H9 (cell line): ENCODE data around the gene AEBP2. TPM values are rescaled to one million over a fixed set of nuclear protein-coding genes. Genes with fewer than 3 reads are reported as not detected.
A peak's percentile ranks its signal among the peaks of the same experiment; 100 is the strongest.

Experiments used
- DNase-seq: peaks from one replicate; pipeline ENCODE4 v3.0.0-alpha.2; 2017
- H2AFZ ChIP-seq: one replicate; pipeline ENCODE4 v1.6.1; 2013; ENCODE audit warnings: mild to moderate bottlenecking, low read length, control low read depth, moderate library complexity
- H2AK5ac ChIP-seq: 2 replicates; pipeline ENCODE4 v1.6.1; 2013; ENCODE audit warnings: low read length, control low read depth, mixed read lengths; ENCODE audit not compliant: insufficient read length
- H2BK120ac ChIP-seq: one replicate; pipeline ENCODE4 v1.6.1; 2013; ENCODE audit warnings: low read depth, mild to moderate bottlenecking, low read length, control low read depth, inconsistent platforms; ENCODE audit not compliant: poor library complexity, severe bottlenecking
- H2BK12ac ChIP-seq: 2 replicates; pipeline ENCODE4 v1.6.1; 2013; ENCODE audit warnings: low read length, control low read depth, mixed read lengths, low read depth; ENCODE audit not compliant: insufficient read length
- H2BK15ac ChIP-seq: 2 replicates; pipeline ENCODE4 v1.6.1; 2013; ENCODE audit warnings: low read depth, low read length, control low read depth
- H2BK20ac ChIP-seq: one replicate; pipeline ENCODE4 v1.6.1; 2013; ENCODE audit warnings: low read depth, mild to moderate bottlenecking, low read length, control low read depth, inconsistent platforms; ENCODE audit not compliant: poor library complexity, severe bottlenecking
- H2BK5ac ChIP-seq: 2 replicates; pipeline ENCODE4 v1.6.1; 2013; ENCODE audit warnings: low read length, control low read depth, mixed read lengths; ENCODE audit not compliant: insufficient read length
- H3K14ac ChIP-seq: 2 replicates; pipeline ENCODE4 v1.6.1; 2013; ENCODE audit warnings: low read length, control low read depth; ENCODE audit not compliant: insufficient read depth
- H3K18ac ChIP-seq: 2 replicates; pipeline ENCODE4 v1.6.1; 2013; ENCODE audit warnings: low read depth, mild to moderate bottlenecking, mixed read lengths, low read length, control low read depth; ENCODE audit not compliant: insufficient read length
- H3K23ac ChIP-seq: 2 replicates; pipeline ENCODE4 v1.6.1; 2013; ENCODE audit warnings: low read length, control low read depth, mixed read lengths, low read depth; ENCODE audit not compliant: insufficient read length
- H3K23me2 ChIP-seq: 2 replicates; pipeline ENCODE4 v1.6.1; 2013; ENCODE audit warnings: low read depth, mild to moderate bottlenecking, mixed read lengths, low read length, control low read depth; ENCODE audit not compliant: insufficient read length, poor library complexity, severe bottlenecking
- H3K27ac ChIP-seq: 2 replicates; pipeline ENCODE4 v1.5.1; 2013; ENCODE audit warnings: low read length, control low read depth, mixed read lengths, low read depth; ENCODE audit not compliant: insufficient read length
- H3K27me3 ChIP-seq: 2 replicates; pipeline ENCODE4 v1.6.1; 2013; ENCODE audit warnings: low read length, control low read depth, inconsistent platforms; ENCODE audit not compliant: insufficient read depth
- H3K4ac ChIP-seq: 2 replicates; pipeline ENCODE4 v1.6.1; 2013; ENCODE audit warnings: low read depth, mild to moderate bottlenecking, control low read depth, inconsistent platforms, low read length, moderate library complexity
- H3K4me1 ChIP-seq: 2 replicates; pipeline ENCODE4 v1.6.1; 2013; ENCODE audit warnings: low read length, control low read depth, inconsistent platforms; ENCODE audit not compliant: insufficient read depth
- H3K4me2 ChIP-seq: 2 replicates; pipeline ENCODE4 v1.6.1; 2013; ENCODE audit warnings: low read length, control low read depth, mixed read lengths; ENCODE audit not compliant: insufficient read length, insufficient read depth
- H3K56ac ChIP-seq: 2 replicates; pipeline ENCODE4 v1.6.1; 2013; ENCODE audit warnings: low read depth, mild to moderate bottlenecking, mixed read lengths, low read length, control low read depth; ENCODE audit not compliant: insufficient read length
- H3K79me1 ChIP-seq: 2 replicates; pipeline ENCODE4 v1.6.1; 2013; ENCODE audit warnings: low read depth, mild to moderate bottlenecking, moderate library complexity, low read length, control low read depth, inconsistent platforms; ENCODE audit not compliant: insufficient read depth, poor library complexity, severe bottlenecking
- H3K79me2 ChIP-seq: 2 replicates; pipeline ENCODE4 v1.6.1; 2013; ENCODE audit warnings: low read length, control low read depth, inconsistent platforms; ENCODE audit not compliant: insufficient read depth
- H3K9ac ChIP-seq: 2 replicates; pipeline ENCODE4 v1.6.1; 2013; ENCODE audit warnings: low read length, control low read depth, mixed read lengths; ENCODE audit not compliant: insufficient read length; ENCODE audit errors: extremely low read depth
- H3K9me3 ChIP-seq: one replicate; pipeline ENCODE4 v1.6.1; 2013; ENCODE audit warnings: low read depth, low read length, inconsistent platforms; ENCODE audit not compliant: control insufficient read depth
- H3T11ph ChIP-seq: one replicate; pipeline ENCODE4 v1.6.1; 2013; ENCODE audit warnings: mild to moderate bottlenecking, low read length, control low read depth, inconsistent platforms
- H4K20me1 ChIP-seq: one replicate; pipeline ENCODE4 v1.6.1; 2013; ENCODE audit not compliant: control insufficient read depth, insufficient read length, insufficient read depth
- H4K5ac ChIP-seq: 2 replicates; pipeline ENCODE4 v1.6.1; 2013; ENCODE audit warnings: low read depth, mild to moderate bottlenecking, mixed read lengths, low read length, control low read depth; ENCODE audit not compliant: insufficient read length
- H4K8ac ChIP-seq: replicated peaks from 2 replicates; pipeline ENCODE4 v1.6.1; 2013; ENCODE audit warnings: low read length, control low read depth, mixed read lengths, low read depth; ENCODE audit not compliant: insufficient read length
- H4K91ac ChIP-seq: 2 replicates; pipeline ENCODE4 v1.6.1; 2013; ENCODE audit warnings: low read depth, mild to moderate bottlenecking, moderate library complexity, mixed read lengths, low read length, control low read depth; ENCODE audit not compliant: insufficient read length
- H3K27ac Mint-ChIP-seq, 3 experiments: 2 replicates in 2 of 3; 3 replicates in 1 of 3; pipeline ENCODE4 v1.8.0; 2020 to 2021; ENCODE audit warnings: mixed read lengths in 3 of 3, mild to moderate bottlenecking in 1 of 3, moderate library complexity in 1 of 3
- H3K27me3 Mint-ChIP-seq: 2 replicates; pipeline ENCODE4 v1.8.0; 2021; ENCODE audit warnings: low read depth, mild to moderate bottlenecking, moderate library complexity, mixed read lengths
- H3K36me3 Mint-ChIP-seq, 3 experiments: 2 replicates in 2 of 3; 3 replicates in 1 of 3; pipeline ENCODE4 v1.8.0; 2020 to 2021; ENCODE audit warnings: low read depth in 3 of 3, mixed read lengths in 3 of 3; ENCODE audit not compliant: insufficient read depth in 1 of 3
- H3K4me1 Mint-ChIP-seq, 2 experiments: 2 replicates each; pipeline ENCODE4 v1.8.0; 2020; ENCODE audit warnings: mixed read lengths in 2 of 2
- H3K4me3 Mint-ChIP-seq, 2 experiments: 2 replicates in 1 of 2; 3 replicates in 1 of 2; pipeline ENCODE4 v1.8.0; 2020 to 2021; ENCODE audit warnings: mild to moderate bottlenecking in 2 of 2, mixed read lengths in 2 of 2, moderate library complexity in 1 of 2
- H3K9me3 Mint-ChIP-seq, 2 experiments: 2 replicates in 1 of 2; 3 replicates in 1 of 2; pipeline ENCODE4 v1.8.0; 2020; ENCODE audit warnings: mild to moderate bottlenecking in 2 of 2, mixed read lengths in 2 of 2, moderate library complexity in 1 of 2
- CTCF ChIP-seq: fragments of 200-600 bp; sonication (generic); conservative IDR thresholded peaks from 3 replicates; pipeline ENCODE4 v1.8.0; 2021; ENCODE audit warnings: antibody characterized with exemption, mild to moderate bottlenecking
- WGBS: extraction: QIAGEN DNeasy Blood & Tissue Kit; methylation state at CpG from one replicate; pipeline ENCODE4 v1.1.7; 2013; ENCODE audit warnings: missing lambda C conversion rate, low lambda C conversion rate, mixed read lengths; ENCODE audit not compliant: insufficient read length; ENCODE audit errors: extremely low coverage; 5-methylcytosine and 5-hydroxymethylcytosine counted together
- total RNA-seq: library from RNA; stranded (reverse); gene quantifications from 2 replicates; pipeline ENCODE4 v1.2.1, GENCODE V29; 2021

The AEBP2 gene
- total RNA-seq, 1 experiment from 2014 or later, result 82.8 TPM

GRCh38 chr12:19485240-19485639, 45.9 kb downstream of the AEBP2 start:
- Histone ChIP-seq H4K5ac (no peak overlapping the region), H2AK5ac (no peak overlapping the region), H3K9ac (no peak overlapping the region), H4K8ac (no peak overlapping the region), H2BK5ac (no peak overlapping the region), H4K91ac (no peak overlapping the region), H3K56ac (no peak overlapping the region), H2BK120ac (no peak overlapping the region), H3K4me2 (no peak overlapping the region), H3K79me1 (peaks cover 4% of the 10 kb centered on the region), H3K79me2 (peaks cover 50% of the 10 kb centered on the region), H2BK12ac (no peak overlapping the region), H3K27me3 (no peaks in the 10 kb centered on the region), H3K4me1 (no peaks in the 10 kb centered on the region; the same call in 1 of the 2 replicates), H3K4ac (no peak overlapping the region), H3K18ac (no peak overlapping the region), H3K27ac (no peak overlapping the region), H3K23ac (no peak overlapping the region), H3T11ph (no peak overlapping the region), H2BK15ac (no peak overlapping the region), H2AFZ (no peak overlapping the region), H3K9me3 (no peaks in the 10 kb centered on the region), H3K23me2 (no peaks in the 10 kb centered on the region), H2BK20ac (no peak overlapping the region), H4K20me1 (no peaks in the 10 kb centered on the region), H3K14ac (no peak overlapping the region)
- Mint-ChIP-seq H3K36me3 (peaks cover 20 to 73% (median 59%) of the 10 kb centered on the region in 3 experiments), H3K27me3 (no peaks in the 10 kb centered on the region), H3K9me3 (0 out of 5 replicates have a peak, but pooled peaks cover 0 to 3% of the 10 kb centered on the region in 2 experiments), H3K4me3 (no peak overlapping the region), H3K4me1 (peaks cover 41 to 49% of the 10 kb centered on the region in 2 experiments), H3K27ac (peak overlapping the region in 2 of 3 experiments; percentile 39 to 40; a peak in 3 of 7 replicates)
- no CpG with 5 or more reads among the region's 6 CpGs for WGBS
- no peak for TF ChIP-seq CTCF
- no peak for DNase-seq
